Measurements from ENCODE around the gene PANX2.

The PANX2 gene

DNA sequence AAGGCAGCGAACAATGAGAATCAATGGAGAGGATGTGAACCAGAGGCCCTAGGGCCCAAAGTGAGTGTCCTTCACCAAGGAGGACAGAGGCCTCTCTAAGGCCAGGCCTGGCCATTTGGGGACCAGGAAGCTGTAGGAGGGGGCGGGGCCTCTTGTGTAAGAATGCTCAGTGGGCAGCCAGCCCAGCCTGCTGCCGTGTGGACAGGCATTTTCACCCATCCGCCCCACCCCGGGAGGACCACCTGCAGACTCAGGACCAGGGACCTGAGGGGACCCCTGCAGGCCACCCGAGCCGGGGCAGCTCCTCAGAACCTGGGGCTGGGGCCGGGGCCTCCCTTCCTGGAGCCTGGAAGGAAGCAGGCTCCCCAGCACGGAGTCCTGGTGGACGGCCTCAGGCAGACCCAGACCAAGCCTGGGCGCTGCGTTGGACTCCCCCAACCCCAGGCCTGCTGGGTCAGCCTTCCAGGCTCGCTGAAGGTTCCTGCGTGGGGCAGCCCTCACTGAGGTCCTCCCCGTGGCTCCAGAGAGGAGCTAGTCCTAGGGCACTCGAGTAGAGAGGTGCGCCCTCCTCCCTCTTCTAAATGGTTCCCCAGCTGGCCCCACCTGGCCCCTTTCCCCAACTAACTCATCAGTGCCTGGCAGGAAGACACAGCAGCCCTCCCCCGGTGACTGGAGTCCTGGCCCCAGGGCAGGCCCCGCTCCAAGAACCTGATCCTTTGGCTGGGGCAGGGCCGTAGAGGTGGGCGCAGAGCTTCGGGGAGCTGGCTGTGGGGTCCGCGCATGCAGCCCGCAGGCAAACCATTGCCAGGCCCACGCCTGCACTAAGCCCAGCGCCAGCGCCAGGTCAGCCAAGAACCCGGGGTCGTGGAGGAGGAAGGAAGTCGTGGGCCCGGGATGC is 13.7 kb downstream of the PANX2 start:
- no peak for DNase-seq (ENCODE audit: low spot score)

DNA sequence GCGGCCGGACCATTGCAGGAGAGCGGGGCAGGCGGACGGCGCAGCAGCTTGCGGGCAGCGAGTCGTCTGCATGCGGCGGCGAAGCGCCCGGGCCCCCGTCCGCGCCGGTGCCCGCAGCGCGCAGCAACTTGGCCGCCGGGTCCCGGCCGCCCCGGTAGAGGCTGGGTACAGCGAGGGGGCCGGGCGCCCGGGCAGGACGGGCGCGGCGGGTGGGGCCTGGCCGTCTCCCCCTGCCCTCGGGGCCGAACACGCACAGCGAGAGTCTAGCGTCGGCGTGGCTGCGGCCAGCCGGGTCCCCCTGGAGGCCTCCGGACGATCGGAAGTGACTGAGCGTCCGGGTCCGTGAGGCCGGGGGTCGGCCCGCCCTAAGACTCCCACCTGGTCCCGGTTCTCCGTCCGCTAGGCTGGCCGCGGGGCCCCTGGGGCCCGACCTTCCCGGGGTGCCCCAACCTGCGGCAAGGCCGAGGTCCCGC is 14.4 kb downstream of the PANX2 start:
- peak; percentile 67 for DNase-seq (ENCODE audit: low spot score)

- peak; percentile 95 for DNase-seq (ENCODE audit: low spot score)
These were observed 15.0 kb downstream of the PANX2 start, which contains the start of gene TRABD for GRCh38 chr22:50185375-50186087. TRABD (plus strand) TSS chr22:50185913; CDS start chr22:50193061, 7,148 bp downstream.

- no peak for DNase-seq (ENCODE audit: low spot score)
These were observed 15.7 kb downstream of the PANX2 start for GRCh38 chr22:50186181-50186714.

- no peak for DNase-seq (ENCODE audit: low spot score)
These were observed 16.4 kb downstream of the PANX2 start for GRCh38 chr22:50186761-50187523.

- no peak for DNase-seq (ENCODE audit: low spot score)
These were observed 17.8 kb downstream of the PANX2 start for GRCh38 chr22:50188356-50188755.

DNA sequence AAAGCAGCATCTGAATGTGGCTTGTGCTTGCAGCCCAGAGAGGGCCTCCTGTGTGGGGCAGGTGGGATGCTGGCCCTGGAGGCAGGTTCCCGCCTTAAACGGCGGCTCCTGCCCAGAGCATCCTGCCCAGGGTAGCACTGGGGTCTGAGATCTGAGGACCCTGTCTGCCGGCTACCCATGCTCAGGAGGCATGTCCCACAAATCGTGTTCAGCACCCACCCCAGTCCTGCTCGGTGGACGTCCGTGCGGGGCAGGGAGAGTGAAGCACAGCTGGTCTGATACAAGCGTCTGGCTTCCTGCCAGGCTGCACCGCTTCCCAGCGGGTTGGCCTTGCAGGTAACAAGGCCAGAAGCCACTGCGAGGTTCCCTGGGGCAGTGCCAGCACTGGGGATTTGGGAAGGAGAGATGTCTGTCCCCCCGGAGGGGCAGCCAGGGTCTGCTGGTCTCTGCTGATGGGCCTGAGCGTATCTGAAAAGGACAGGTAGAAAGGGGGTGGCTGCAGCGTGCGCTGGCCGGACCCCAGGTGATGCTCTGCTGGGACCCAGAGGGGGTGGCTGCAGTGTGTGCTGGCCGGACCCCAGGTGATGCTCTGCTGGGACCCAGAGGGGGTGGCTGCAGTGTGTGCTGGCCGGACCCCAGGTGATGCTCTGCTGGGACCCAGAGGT is 18.8 kb downstream of the PANX2 start:
- no peak for DNase-seq (ENCODE audit: low spot score)

- no peak for DNase-seq (ENCODE audit: low spot score)
These were observed 19.3 kb downstream of the PANX2 start for GRCh38 chr22:50189849-50190181.

DNA sequence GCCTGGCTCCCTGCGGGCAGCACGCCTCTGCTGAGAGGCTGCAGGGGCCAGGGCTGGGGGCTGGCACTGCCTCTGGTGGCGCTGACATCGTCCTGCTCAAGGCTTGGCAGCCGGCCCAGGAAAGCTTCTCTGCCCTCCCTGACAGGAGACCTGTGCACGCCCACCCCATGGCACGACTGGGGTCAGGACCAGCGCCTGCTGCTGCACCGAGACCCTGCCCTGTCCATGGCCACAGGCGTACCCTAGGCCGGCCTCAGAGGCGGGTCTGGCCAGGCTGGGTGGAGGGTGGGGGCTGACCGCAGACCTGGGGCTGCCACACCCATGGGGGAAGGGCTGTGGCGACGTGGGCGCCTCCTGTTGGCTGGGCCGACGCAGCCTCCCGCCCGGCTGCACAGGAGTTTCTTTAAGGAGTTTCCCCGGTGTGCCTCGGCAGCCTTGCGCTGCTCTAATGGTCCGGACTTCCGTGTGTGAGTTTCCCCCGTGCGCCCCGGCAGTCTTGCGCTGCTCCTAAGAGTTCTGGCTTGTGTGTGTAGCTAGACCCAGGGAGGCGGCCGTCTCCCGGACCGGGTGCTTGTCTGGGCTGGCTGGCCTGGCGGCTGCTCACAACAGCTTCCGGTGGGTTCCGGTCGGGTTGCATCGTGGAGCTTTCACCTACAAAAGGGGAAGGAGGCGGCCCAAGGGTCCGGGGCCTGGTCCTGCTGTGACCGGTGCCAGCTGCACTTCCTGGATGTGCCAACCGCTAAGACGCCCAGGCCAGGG is 19.8 kb downstream of the PANX2 start:
- peak; percentile 80 for DNase-seq (ENCODE audit: low spot score)

DNA sequence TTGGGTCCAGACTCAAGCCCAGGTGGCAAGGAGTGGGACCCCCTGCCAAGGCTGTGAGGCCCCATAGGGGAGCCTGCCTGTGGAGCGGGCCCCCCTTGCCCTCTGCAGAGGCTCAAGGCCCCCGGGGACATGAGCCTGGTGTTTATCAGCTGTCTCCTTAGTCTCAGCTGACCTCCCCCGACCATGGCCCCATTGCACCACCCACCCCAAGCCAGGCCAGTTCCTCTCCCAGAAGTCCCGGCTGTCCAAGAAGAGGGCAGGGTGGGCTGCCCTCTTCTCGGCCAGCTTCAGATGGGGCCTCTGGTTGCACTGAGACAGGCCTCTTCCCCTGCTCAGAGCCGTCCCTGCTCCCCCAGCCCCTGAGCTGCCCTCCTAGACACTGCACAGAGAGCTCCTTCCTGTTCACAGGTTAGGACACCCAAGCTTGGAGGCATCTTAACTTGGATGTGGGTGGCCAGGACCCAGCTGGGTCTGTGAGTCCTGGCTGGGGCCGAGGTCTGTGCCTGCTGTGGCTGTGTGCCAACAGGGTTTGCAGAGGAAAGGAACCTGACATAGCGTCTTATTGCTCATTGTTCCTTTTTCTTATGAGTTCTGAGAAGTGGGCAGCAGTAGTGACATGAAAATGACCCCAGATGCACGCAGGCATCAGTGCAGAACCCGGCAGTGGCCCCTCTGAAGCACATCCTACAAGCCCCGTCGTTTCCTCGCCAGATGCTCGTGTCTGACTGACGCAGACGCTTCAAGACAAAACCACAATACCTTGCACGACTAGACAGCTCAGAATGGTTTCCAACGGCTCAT is 20.6 kb downstream of the PANX2 start:
- no peak for DNase-seq (ENCODE audit: low spot score)

DNA sequence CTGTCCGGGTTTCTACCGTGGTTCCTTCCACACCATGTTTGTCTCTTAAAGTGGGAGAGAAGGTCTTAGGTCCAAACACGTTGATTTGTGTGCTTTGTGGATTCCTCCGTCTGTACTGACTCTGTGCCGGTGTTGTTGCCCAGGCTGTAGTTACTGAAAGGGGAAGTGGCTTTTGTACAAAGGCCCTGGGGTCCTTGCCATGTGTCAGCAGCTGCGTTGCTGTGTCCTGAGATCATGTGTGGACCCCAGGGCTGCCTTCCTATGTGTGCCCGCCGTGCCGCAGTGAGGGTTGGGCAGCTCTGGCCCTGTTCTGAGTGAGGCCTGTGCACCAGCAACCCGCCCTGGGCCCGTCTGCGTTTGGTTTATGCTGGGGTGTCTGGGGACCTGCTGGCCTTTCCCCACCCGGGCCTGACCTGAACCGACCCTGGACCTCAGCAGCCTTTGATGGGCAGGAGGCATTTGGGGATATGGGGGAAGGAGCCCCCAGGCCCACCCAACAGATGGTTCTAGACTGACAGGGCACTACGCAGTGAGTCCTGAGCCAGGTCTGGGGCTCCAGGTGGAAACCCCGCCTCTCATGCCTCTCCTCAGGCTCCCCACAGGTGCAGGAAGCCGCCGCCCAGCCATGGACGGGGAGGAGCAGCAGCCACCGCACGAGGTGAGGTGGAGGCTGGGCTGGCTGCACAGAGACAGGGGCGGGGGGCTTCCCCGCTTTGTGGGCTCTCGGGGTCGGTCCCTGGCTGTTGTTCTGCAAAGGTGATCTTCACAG is 22.1 kb downstream of the PANX2 start:
- no peak for DNase-seq (ENCODE audit: low spot score)

DNA sequence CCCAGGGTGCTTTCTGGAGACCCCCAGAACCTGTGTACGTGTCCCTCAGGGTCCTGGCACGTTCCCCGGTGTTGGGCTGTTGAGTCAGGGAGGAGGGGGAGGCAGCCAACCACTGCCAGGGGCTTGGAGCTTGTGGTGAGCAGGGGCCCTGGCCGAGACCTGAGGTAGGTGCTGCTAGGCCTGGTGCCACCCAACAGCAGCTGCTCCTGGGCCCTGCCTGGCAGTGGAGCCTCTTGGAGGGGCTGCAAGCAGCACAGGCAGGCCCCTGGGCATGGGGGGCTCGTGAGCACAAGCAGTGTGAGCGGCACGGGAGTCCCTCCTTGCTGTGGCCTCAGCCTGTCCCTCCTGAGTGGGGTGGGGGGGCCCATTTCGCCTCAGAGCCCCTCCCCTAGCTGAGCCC is 23.1 kb downstream of the PANX2 start:
- no peak for DNase-seq (ENCODE audit: low spot score)

DNA sequence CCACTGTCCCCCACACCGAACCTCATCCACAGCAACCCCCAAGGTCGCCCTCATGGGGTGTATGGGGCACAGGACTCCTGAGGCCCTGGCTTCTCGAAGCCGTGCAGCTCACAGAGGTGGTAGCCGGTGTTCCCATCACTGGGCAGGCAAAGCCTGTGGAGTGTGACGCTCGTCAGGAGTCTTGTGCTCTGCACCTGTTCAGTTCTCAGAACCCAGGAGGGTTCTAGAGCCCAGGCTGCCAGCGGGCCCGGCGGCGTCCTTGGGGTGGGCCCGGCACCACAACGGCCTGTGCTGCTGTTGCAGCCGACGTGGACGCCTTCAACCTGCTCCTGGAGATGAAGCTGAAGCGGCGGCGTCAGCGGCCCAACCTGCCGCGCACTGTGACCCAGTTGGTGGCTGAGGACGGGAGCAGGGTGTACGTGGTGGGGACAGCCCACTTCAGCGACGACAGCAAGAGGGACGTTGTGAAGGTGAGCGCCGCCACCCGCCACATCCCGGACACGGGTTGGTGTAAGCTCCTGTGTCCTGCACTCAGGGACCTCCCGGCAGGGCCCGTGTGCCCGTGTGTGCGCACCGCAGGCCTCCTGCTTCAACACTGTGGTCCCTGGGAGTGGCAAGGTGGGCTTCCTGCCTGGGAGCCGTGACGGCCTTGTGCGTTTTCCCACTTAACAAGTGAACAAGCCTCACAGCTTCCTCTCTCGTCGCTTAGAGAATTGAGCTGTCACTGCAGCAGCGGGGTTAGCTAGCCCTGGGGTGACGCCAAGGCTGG is 23.7 kb downstream of the PANX2 start:
- no peak for DNase-seq (ENCODE audit: low spot score)

DNA sequence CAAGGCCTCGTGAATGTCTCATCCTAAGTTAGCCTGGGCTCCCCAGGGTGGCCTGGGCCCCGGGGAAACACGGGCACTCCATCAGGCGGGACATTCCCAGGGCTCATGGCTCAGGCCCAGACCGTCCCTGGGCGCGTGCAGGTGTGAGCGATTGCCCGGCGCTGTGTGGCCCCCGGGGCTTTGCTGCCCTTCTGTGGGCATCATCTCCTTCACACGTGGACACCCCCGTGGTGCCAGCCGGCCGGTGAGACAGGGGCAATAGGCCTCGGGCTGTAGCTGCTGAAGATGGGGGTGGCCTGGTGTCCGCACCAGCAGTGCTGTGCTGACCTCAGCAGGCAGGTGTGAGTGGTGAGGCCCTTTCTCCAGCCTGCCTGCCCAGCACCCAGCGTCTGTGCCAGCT is 25.7 kb downstream of the PANX2 start:
- DNase-seq (ENCODE audit: low spot score), result no peak

DNA sequence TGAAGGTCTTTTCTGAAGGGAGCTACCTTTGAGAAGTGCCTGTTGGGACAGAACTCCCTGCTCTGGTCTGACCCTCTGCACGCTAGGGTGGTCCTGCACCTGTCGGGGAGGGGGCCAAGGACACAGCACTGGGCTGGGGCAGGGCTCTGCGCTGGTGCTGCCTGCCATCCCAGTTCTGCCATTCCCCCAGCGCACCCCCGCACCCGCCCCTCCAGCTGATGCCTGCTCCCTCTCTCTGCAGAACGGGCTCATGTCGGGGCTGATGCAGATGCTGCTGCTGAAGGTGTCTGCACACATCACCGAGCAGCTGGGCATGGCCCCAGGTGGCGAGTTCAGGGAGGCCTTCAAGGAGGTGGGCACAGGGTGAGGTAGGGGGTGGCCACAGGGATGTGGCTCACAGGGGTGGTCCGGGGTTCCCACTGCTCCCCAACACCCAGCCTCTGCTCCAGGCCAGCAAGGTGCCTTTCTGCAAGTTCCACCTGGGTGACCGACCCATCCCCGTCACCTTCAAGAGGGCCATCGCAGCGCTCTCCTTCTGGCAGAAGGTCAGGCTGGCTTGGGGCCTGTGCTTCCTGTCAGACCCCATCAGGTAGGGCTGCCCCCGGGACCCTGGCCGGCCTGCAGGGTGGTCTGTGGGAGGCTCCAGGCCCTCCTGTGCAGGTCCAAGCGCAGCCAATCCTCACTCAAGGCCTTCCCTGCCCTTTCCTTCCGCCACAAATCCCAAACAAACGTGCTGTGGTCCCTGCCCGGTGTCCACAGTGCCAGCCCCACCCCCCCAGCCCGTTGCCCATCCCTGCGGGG is 26.7 kb downstream of the PANX2 start:
- no peak for DNase-seq (ENCODE audit: low spot score)

- no peak for DNase-seq (ENCODE audit: low spot score)
These were observed 27.5 kb downstream of the PANX2 start for GRCh38 chr22:50197856-50198623.

- no peak for DNase-seq (ENCODE audit: low spot score)
These were observed 28.1 kb downstream of the PANX2 start for GRCh38 chr22:50198624-50199017.
